ENCODE data around the gene WDFY1. TPM values are rescaled to one million over a fixed set of nuclear protein-coding genes. Genes with fewer than 3 reads are reported as not detected.

The WDFY1 gene
- polyA plus RNA-seq, 3 donors: 31.7 to 59.8 (median 40.7) TPM

DNA sequence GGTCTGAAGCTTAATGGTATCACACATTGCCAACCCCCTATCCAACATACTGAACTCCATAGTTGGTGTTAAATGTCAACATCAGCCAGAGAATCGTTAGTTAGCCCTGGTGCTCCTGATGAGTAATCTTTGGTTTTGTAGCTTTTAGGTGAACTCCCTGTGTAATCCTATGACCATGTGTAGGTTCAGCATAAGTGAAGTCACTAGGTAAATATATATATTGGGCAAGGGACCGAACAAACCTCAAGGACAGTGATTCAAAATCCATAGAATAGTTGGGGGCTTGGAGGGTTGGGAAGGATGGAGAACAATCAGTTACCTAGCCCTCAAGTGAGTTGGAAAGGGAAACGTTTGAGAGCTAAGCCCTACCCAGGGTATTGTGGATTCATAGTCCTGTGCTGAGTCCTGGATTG lies 91.7 kb downstream of the WDFY1 start:
- Histone ChIP-seq H3K36me3 (replicated peaks in 1 of 2; ENCODE audit: control insufficient read depth in 1 of 2, insufficient read depth in 2 of 2, low read length in 2 of 2) (peaks cover 29 to 79% of the 10 kb centered on the region in 2 donors), H4K20me1 (ENCODE audit: insufficient read depth, low read length) (no peaks in the 10 kb centered on the region), H3K4me2 (replicated peaks; ENCODE audit: extremely low read depth, low read length, poor library complexity, severe bottlenecking) (no peak overlapping the region), H3K9ac (ENCODE audit: insufficient read depth, low read length, poor library complexity, severe bottlenecking) (no peak overlapping the region), H3K27ac (ENCODE audit: low read depth in 1 of 2, low read length in 2 of 2) (no peak overlapping the region), H3K79me2 (ENCODE audit: insufficient read depth, low read length) (no peaks in the 10 kb centered on the region), H3K9me3 (replicated peaks in 1 of 2; ENCODE audit: control insufficient read depth in 1 of 2, insufficient read depth in 1 of 2, low read length in 2 of 2) (peaks cover 0 to 18% of the 10 kb centered on the region in 2 donors), H3K4me3 (replicated peaks in 1 of 3; ENCODE audit: low read depth in 2 of 3, low read length in 3 of 3) (no peak overlapping the region), H2AFZ (ENCODE audit: insufficient read depth, low read depth, low read length, poor library complexity, severe bottlenecking) (no peak overlapping the region), H3K27me3 (ENCODE audit: control insufficient read depth in 2 of 2, insufficient read depth in 2 of 2, low read length in 2 of 2) (no peaks in the 10 kb centered on the region), H3K4me1 (ENCODE audit: control insufficient read depth in 1 of 2, insufficient read depth in 2 of 2, low read length in 2 of 2) (no peaks in the 10 kb centered on the region)
- H3K4me3 Mint-ChIP-seq: no peak overlapping the region
- no peak for TF ChIP-seq CTCF (IDR thresholded peaks at IDR 0.05)
- H3K27ac Mint-ChIP-seq: no peak overlapping the region
- intact Hi-C loops (cut with micrococcal nuclease): no loop called here
- no peak for DNase-seq
- H3K36me3 Mint-ChIP-seq: peaks cover 58 to 69% of the 10 kb centered on the region in 2 donors
- WGBS (ENCODE audit: insufficient coverage): 100% methylated on average over 1 of the region's 3 CpGs
- H3K27me3 Mint-ChIP-seq (ENCODE audit: low read depth in 3 of 3): no peaks in the 10 kb centered on the region
- H3K4me1 Mint-ChIP-seq: peaks cover 7% of the 10 kb centered on the region
- H3K9me3 Mint-ChIP-seq: peaks cover 6 to 23% (median 17%) of the 10 kb centered on the region in 7 donors

- Mint-ChIP-seq H3K27ac (no peak overlapping the region), H3K36me3 (peaks cover 67 to 79% of the 10 kb centered on the region in 2 donors), H3K9me3 (peaks cover 6 to 23% (median 17%) of the 10 kb centered on the region in 7 donors), H3K27me3 (ENCODE audit: low read depth in 3 of 3) (no peaks in the 10 kb centered on the region), H3K4me3 (no peak overlapping the region), H3K4me1 (peaks cover 7% of the 10 kb centered on the region)
- intact Hi-C loops (cut with micrococcal nuclease): no loop called here
- H4K20me1 ChIP-seq (ENCODE audit: insufficient read depth, low read length): no peaks in the 10 kb centered on the region
- H3K9me3 ChIP-seq (replicated peaks in 1 of 2; ENCODE audit: control insufficient read depth in 1 of 2, insufficient read depth in 1 of 2, low read length in 2 of 2): peaks cover 0 to 18% of the 10 kb centered on the region in 2 donors
- H3K27ac ChIP-seq (ENCODE audit: low read depth in 1 of 2, low read length in 2 of 2): no peak overlapping the region
- no peak overlapping the region for H3K4me3 ChIP-seq (replicated peaks in 1 of 3; ENCODE audit: low read depth in 2 of 3, low read length in 3 of 3)
- no peak overlapping the region for H3K4me2 ChIP-seq (replicated peaks; ENCODE audit: extremely low read depth, low read length, poor library complexity, severe bottlenecking)
- 100% methylated on average over 3 of the region's 3 CpGs for WGBS (ENCODE audit: insufficient coverage)
- TF ChIP-seq CTCF (IDR thresholded peaks at IDR 0.05): no peak
- no peak overlapping the region for H3K9ac ChIP-seq (ENCODE audit: insufficient read depth, low read length, poor library complexity, severe bottlenecking)
- H3K27me3 ChIP-seq (ENCODE audit: control insufficient read depth in 2 of 2, insufficient read depth in 2 of 2, low read length in 2 of 2): no peaks in the 10 kb centered on the region
- H3K36me3 ChIP-seq (replicated peaks in 1 of 2; ENCODE audit: control insufficient read depth in 1 of 2, insufficient read depth in 2 of 2, low read length in 2 of 2): peaks cover 34 to 90% of the 10 kb centered on the region in 2 donors
- no peak overlapping the region for H2AFZ ChIP-seq (ENCODE audit: insufficient read depth, low read depth, low read length, poor library complexity, severe bottlenecking)
- no peaks in the 10 kb centered on the region for H3K79me2 ChIP-seq (ENCODE audit: insufficient read depth, low read length)
- DNase-seq: no peak
- no peaks in the 10 kb centered on the region for H3K4me1 ChIP-seq (ENCODE audit: control insufficient read depth in 1 of 2, insufficient read depth in 2 of 2, low read length in 2 of 2)
Measured at GRCh38 chr2:223852281-223852795, 92.8 kb downstream of the WDFY1 start.
